ENCODE results near the gene IQCF6.
A peak's percentile ranks its signal among the peaks of the same experiment; 100 is the strongest.
"Not testable (repeated sequence)": the region's sequence is repeated elsewhere in the genome, so short reads cannot be mapped to it uniquely, and the experiment has no call there.

Gene IQCF6

GRCh38 chr3:51796854-51797253 is 17.8 kb upstream of the IQCF6 start:
- Mint-ChIP-seq H3K4me1 (peaks cover 37% of the 10 kb centered on the region), H3K36me3 (no peaks in the 10 kb centered on the region), H3K9me3 (no peaks in the 10 kb centered on the region), H3K27ac (peak overlapping the region; percentile 13), H3K4me3 (no peak overlapping the region), H3K27me3 (peaks cover 7% of the 10 kb centered on the region)
- CTCF ChIA-PET = interaction anchor here (1.1 to 4.3 kb wide), 6 partner anchors 62 to 295 kb away, joined by 3 to 53 read pairs (median 10); partner anchors contain the start of gene TEX264
- peak; percentile 33 for DNase-seq

- Mint-ChIP-seq H3K36me3 (no peaks in the 10 kb centered on the region), H3K4me1 (peaks cover 44% of the 10 kb centered on the region), H3K27me3 (peaks cover 5% of the 10 kb centered on the region), H3K9me3 (no peaks in the 10 kb centered on the region), H3K4me3 (no peak overlapping the region), H3K27ac (no peak overlapping the region)
- CTCF ChIA-PET = interaction anchor here (2.0 kb wide), 1 partner anchor 75 kb away, joined by 6 read pairs; no protein-coding TSS in a partner anchor
- no peak for DNase-seq
These were observed 15.2 kb upstream of the IQCF6 start for GRCh38 chr3:51794206-51794605.

GRCh38 chr3:51792206-51792605 is 13.2 kb upstream of the IQCF6 start:
- H3K36me3 Mint-ChIP-seq = no peaks in the 10 kb centered on the region
- no peak for DNase-seq
- no peak overlapping the region for H3K4me3 Mint-ChIP-seq
- peaks cover 31% of the 10 kb centered on the region for H3K4me1 Mint-ChIP-seq
- no peaks in the 10 kb centered on the region for H3K9me3 Mint-ChIP-seq
- H3K27ac Mint-ChIP-seq = no peak overlapping the region
- H3K27me3 Mint-ChIP-seq = peaks cover 14% of the 10 kb centered on the region
- CTCF ChIA-PET = interaction anchor here (0.7 to 1.7 kb wide), 3 partner anchors 8 to 73 kb away, joined by 3 to 4 read pairs (median 3); no protein-coding TSS in a partner anchor

GRCh38 chr3:51789437-51789836 is 10.4 kb upstream of the IQCF6 start:
- Mint-ChIP-seq H3K9me3 (no peaks in the 10 kb centered on the region), H3K4me3 (no peak overlapping the region), H3K4me1 (peaks cover 21% of the 10 kb centered on the region), H3K27me3 (peaks cover 18% of the 10 kb centered on the region), H3K36me3 (no peaks in the 10 kb centered on the region), H3K27ac (no peak overlapping the region)
- CTCF ChIA-PET = interaction anchor here (1.5 kb wide), 1 partner anchor 71 kb away, joined by 4 read pairs; no protein-coding TSS in a partner anchor
- no peak for DNase-seq

GRCh38 chr3:51787576-51787975 is 8.5 kb upstream of the IQCF6 start:
- not testable (repeated sequence) for H3K27ac Mint-ChIP-seq, H3K9me3 Mint-ChIP-seq, H3K36me3 Mint-ChIP-seq, H3K4me3 Mint-ChIP-seq, DNase-seq
- H3K4me1 Mint-ChIP-seq = peaks cover 21% of the 10 kb centered on the region
- H3K27me3 Mint-ChIP-seq = peaks cover 27% of the 10 kb centered on the region
- CTCF ChIA-PET = interaction anchor here (1.7 kb wide), 1 partner anchor 15 kb away, joined by 4 read pairs; no protein-coding TSS in a partner anchor

GRCh38 chr3:51786267-51786666 is 7.2 kb upstream of the IQCF6 start:
- H3K9me3 Mint-ChIP-seq = no peaks in the 10 kb centered on the region
- no peak for DNase-seq
- peaks cover 27% of the 10 kb centered on the region for H3K27me3 Mint-ChIP-seq
- H3K36me3 Mint-ChIP-seq = no peaks in the 10 kb centered on the region
- H3K4me1 Mint-ChIP-seq = peaks cover 21% of the 10 kb centered on the region
- no peak overlapping the region for H3K4me3 Mint-ChIP-seq
- CTCF ChIA-PET = no interaction called here
- no peak overlapping the region for H3K27ac Mint-ChIP-seq

GRCh38 chr3:51778554-51778953 is 483 bp downstream of the IQCF6 start:
- Mint-ChIP-seq H3K4me3 (no peak overlapping the region), H3K27me3 (peaks cover 23% of the 10 kb centered on the region), H3K36me3 (no peaks in the 10 kb centered on the region), H3K4me1 (no peaks in the 10 kb centered on the region), H3K9me3 (no peaks in the 10 kb centered on the region), H3K27ac (no peak overlapping the region)
- CTCF ChIA-PET = no interaction called here
- DNase-seq = no peak

GRCh38 chr3:51777985-51778384 is 1.1 kb downstream of the IQCF6 start:
- no peaks in the 10 kb centered on the region for H3K9me3 Mint-ChIP-seq
- no peaks in the 10 kb centered on the region for H3K36me3 Mint-ChIP-seq

GRCh38 chr3:51773529-51774056 is 5.4 kb downstream of the IQCF6 start:
- Mint-ChIP-seq H3K9me3 (no peaks in the 10 kb centered on the region), H3K27ac (no peak overlapping the region), H3K36me3 (no peaks in the 10 kb centered on the region), H3K4me3 (no peak overlapping the region), H3K4me1 (no peaks in the 10 kb centered on the region), H3K27me3 (peaks cover 50% of the 10 kb centered on the region)
- no peak for DNase-seq
- CTCF ChIA-PET = interaction anchor here (1.5 kb wide), 1 partner anchor 54 kb away, joined by 4 read pairs; no protein-coding TSS in a partner anchor

More at GRCh38 chr3:51777985-51778384, 1.1 kb downstream of the IQCF6 start:
- CTCF ChIA-PET = no interaction called here
- Mint-ChIP-seq H3K27me3 (peaks cover 29% of the 10 kb centered on the region), H3K4me3 (no peak overlapping the region), H3K4me1 (no peaks in the 10 kb centered on the region), H3K27ac (no peak overlapping the region)
- no peak for DNase-seq

- Mint-ChIP-seq H3K27me3 (peaks cover 24% of the 10 kb centered on the region), H3K9me3 (peaks cover 18% of the 10 kb centered on the region)
These were observed 19.8 kb downstream of the IQCF6 start for GRCh38 chr3:51759203-51759602.

GRCh38 chr3:51753763-51754750 is 25.0 kb downstream of the IQCF6 start:
- not testable (repeated sequence) for H3K36me3 Mint-ChIP-seq, H3K27ac Mint-ChIP-seq, H3K4me3 Mint-ChIP-seq, H3K4me1 Mint-ChIP-seq, H3K9me3 Mint-ChIP-seq, DNase-seq
- H3K27me3 Mint-ChIP-seq = peaks cover 31% of the 10 kb centered on the region
- CTCF ChIA-PET = interaction anchor here (1.4 kb wide), 1 partner anchor 35 kb away, joined by 3 read pairs; no protein-coding TSS in a partner anchor

More at GRCh38 chr3:51759203-51759602, 19.8 kb downstream of the IQCF6 start:
- Mint-ChIP-seq H3K36me3 (peaks cover 2% of the 10 kb centered on the region), H3K27ac (no peak overlapping the region), H3K4me1 (no peaks in the 10 kb centered on the region), H3K4me3 (no peak overlapping the region)
- CTCF ChIA-PET = no interaction called here
- DNase-seq = no peak

GRCh38 chr3:51751287-51751686 is 27.8 kb downstream of the IQCF6 start:
- Mint-ChIP-seq H3K27me3 (peaks cover 21% of the 10 kb centered on the region), H3K36me3 (no peaks in the 10 kb centered on the region), H3K4me1 (peaks cover 7% of the 10 kb centered on the region), H3K27ac (no peak overlapping the region), H3K4me3 (no peak overlapping the region), H3K9me3 (peaks cover 5% of the 10 kb centered on the region)
- CTCF ChIA-PET = no interaction called here
- no peak for DNase-seq

- H3K27me3 Mint-ChIP-seq = peaks cover 20% of the 10 kb centered on the region
These were observed 28.2 kb downstream of the IQCF6 start for GRCh38 chr3:51750878-51751277.

GRCh38 chr3:51748327-51748726 is 30.7 kb downstream of the IQCF6 start:
- no peaks in the 10 kb centered on the region for H3K36me3 Mint-ChIP-seq
- H3K27ac Mint-ChIP-seq = no peak overlapping the region
- peaks cover 7% of the 10 kb centered on the region for H3K4me1 Mint-ChIP-seq
- H3K27me3 Mint-ChIP-seq = peaks cover 8% of the 10 kb centered on the region
- H3K4me3 Mint-ChIP-seq = no peak overlapping the region
- CTCF ChIA-PET = interaction anchor here (0.6 kb wide), 1 partner anchor 54 kb away, joined by 3 read pairs; no protein-coding TSS in a partner anchor
- peaks cover 3% of the 10 kb centered on the region for H3K9me3 Mint-ChIP-seq
- no peak for DNase-seq

More at GRCh38 chr3:51750878-51751277, 28.2 kb downstream of the IQCF6 start:
- H3K9me3 Mint-ChIP-seq = peaks cover 3% of the 10 kb centered on the region
- H3K27ac Mint-ChIP-seq = no peak overlapping the region
- H3K36me3 Mint-ChIP-seq = no peaks in the 10 kb centered on the region
- no peak for DNase-seq
- CTCF ChIA-PET = interaction anchor here (1.1 kb wide), 1 partner anchor 48 kb away, joined by 3 read pairs; no protein-coding TSS in a partner anchor
- H3K4me3 Mint-ChIP-seq = no peak overlapping the region
- peaks cover 7% of the 10 kb centered on the region for H3K4me1 Mint-ChIP-seq

Measured in activated naive CD4-positive, alpha-beta T cell treated with anti-CD3 and anti-CD28 coated beads, Interleukin-2, amount 10 ng/mL, durations not matched to agents 7 days and 5 days (primary cell).